Measurements from ENCODE around the gene DCLK1. TPM values are rescaled to one million over a fixed set of nuclear protein-coding genes. Genes with fewer than 3 reads are reported as not detected.

The DCLK1 gene
- total and polyA plus RNA-seq, 10 of the 15 experiments (the other 5 are each of a cell fraction or from before 2014, with no cell fraction given): not detected

DNA sequence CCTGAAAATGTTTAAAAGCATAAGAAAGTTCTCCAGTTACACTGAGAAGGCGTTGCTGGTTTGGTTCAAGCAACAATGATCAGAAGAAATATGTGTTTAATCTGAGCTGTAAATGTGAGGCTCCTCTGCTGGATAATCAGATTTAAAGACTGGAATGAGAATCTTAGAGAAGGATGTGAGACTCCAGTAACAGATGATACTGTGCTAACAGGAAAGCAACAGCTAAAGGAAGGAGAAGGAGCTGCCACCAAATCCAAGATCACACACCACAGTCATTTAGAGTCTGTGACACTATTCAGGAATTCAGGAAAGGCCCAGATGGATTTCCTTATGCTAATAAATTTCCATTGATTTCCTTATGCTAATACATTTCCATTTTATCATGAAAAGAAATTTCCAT, 16.9 kb downstream of the DCLK1 start:
- RAD21 ChIA-PET (ENCODE audit: unreplicated experiment): no interaction called here
- FAIRE-seq (no peak), DNase-seq (ENCODE audit: low read depth, low spot score) (no peak), ATAC-seq (no peak)
- in situ Hi-C loops (cut with MboI) (no loop called here), intact Hi-C loops (cut with micrococcal nuclease; ENCODE audit: unreplicated experiment) (no loop called here)
- Histone ChIP-seq H3K79me2 (ENCODE audit: control insufficient read depth, insufficient read depth, low read length) (no peaks in the 10 kb centered on the region), H3K4me1 (ENCODE audit: control insufficient read depth, insufficient read depth, low read length) (no peaks in the 10 kb centered on the region), H4K20me1 (ENCODE audit: control insufficient read depth, insufficient read depth) (no peaks in the 10 kb centered on the region), H3K9ac (ENCODE audit: control insufficient read depth, insufficient read depth, low read length) (no peak overlapping the region), H3K9me3 (replicated peaks; ENCODE audit: control insufficient read depth, insufficient read depth, low read length) (no peaks in the 10 kb centered on the region), H3K4me2 (ENCODE audit: control insufficient read depth, insufficient read depth) (no peak overlapping the region), H3K27me3 (replicated peaks in 1 of 2; ENCODE audit: control insufficient read depth in 2 of 2, insufficient read depth in 2 of 2, low read length in 1 of 2) (no peaks in the 10 kb centered on the region), H3K27ac (ENCODE audit: control insufficient read depth, insufficient read depth) (no peak overlapping the region), H2AFZ (ENCODE audit: control insufficient read depth, low read depth, low read length) (no peak overlapping the region), H3K4me3 (no peak overlapping the region), H3K36me3 (ENCODE audit: control insufficient read depth in 2 of 2, insufficient read depth in 2 of 2, low read length in 1 of 2) (no peaks in the 10 kb centered on the region)
- no peak for TF ChIP-seq USF1 (IDR thresholded peaks at IDR 0.05; ENCODE audit: borderline replicate concordance, extremely low read length, insufficient read depth, low read depth, low read length)
- no peak for TF ChIP-seq ZBTB33 (IDR thresholded peaks at IDR 0.05)
- TF ChIP-seq, protein P1, sequence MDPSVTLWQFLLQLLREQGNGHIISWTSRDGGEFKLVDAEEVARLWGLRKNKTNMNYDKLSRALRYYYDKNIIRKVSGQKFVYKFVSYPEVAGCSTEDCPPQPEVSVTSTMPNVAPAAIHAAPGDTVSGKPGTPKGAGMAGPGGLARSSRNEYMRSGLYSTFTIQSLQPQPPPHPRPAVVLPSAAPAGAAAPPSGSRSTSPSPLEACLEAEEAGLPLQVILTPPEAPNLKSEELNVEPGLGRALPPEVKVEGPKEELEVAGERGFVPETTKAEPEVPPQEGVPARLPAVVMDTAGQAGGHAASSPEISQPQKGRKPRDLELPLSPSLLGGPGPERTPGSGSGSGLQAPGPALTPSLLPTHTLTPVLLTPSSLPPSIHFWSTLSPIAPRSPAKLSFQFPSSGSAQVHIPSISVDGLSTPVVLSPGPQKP (IDR thresholded peaks at IDR 0.05; ENCODE audit: low read depth, low read length): no peak
- no peak for TF ChIP-seq RELA (IDR thresholded peaks at IDR 0.05; ENCODE audit: borderline replicate concordance, partially characterized antibody)
- TF ChIP-seq POLR2AphosphoS2 (IDR thresholded peaks at IDR 0.05; ENCODE audit: low read depth, low read length): no peak
- no peak for TF ChIP-seq TARDBP (IDR thresholded peaks at IDR 0.05; ENCODE audit: borderline replicate concordance)
- TF ChIP-seq ZBED1 (IDR thresholded peaks at IDR 0.05; ENCODE audit: borderline replicate concordance): no peak
- no peak for TF ChIP-seq RAD21 (IDR thresholded peaks at IDR 0.05; ENCODE audit: insufficient read depth, low read depth, low read length)
- TF ChIP-seq MYB (IDR thresholded peaks at IDR 0.05; ENCODE audit: borderline replicate concordance, low read depth, low read length): no peak
- TF ChIP-seq PML (IDR thresholded peaks at IDR 0.05; ENCODE audit: low read length): no peak
- no peak for TF ChIP-seq MTA3 (IDR thresholded peaks at IDR 0.05; ENCODE audit: borderline replicate concordance, low read length)
- no peak for TF ChIP-seq TAF1 (IDR thresholded peaks at IDR 0.05; ENCODE audit: borderline replicate concordance, low read depth, low read length)
- TF ChIP-seq HDAC2 (IDR thresholded peaks at IDR 0.05): no peak
- no peak for TF ChIP-seq SMARCA5 (IDR thresholded peaks at IDR 0.05)
- TF ChIP-seq NR2F1 (conservative IDR thresholded peaks at IDR 0.05): no peak
- SMC1A ChIA-PET (ENCODE audit: uncharacterized antibody, unreplicated experiment): no interaction called here
- POLR2A ChIA-PET: no interaction called here
- CTCF ChIA-PET: interaction anchor here (0.9 kb wide), 1 partner anchor 143 kb away, joined by 4 read pairs; no protein-coding TSS in a partner anchor
- WGBS (ENCODE audit: insufficient coverage, insufficient replicate concordance, low lambda C conversion rate, missing lambda C conversion rate): 0% methylated on average over 1 of the region's 1 CpG
- BruUV-seq (replicated peaks): no TSS peak
